Uterus (tissue), 4 donors: ENCODE results near the gene TMEM143. TPM values are rescaled to one million over a fixed set of nuclear protein-coding genes. Genes with fewer than 3 reads are reported as not detected.

Experiments
- DNase-seq, 2 donors: peaks; one replicate each; pipeline ENCODE4 v3.0.0-alpha.2; 2019 to 2020
- H3K27ac ChIP-seq, 2 donors: fragments of 200-600 bp; sonication (generic); 1 replicate in 1 of 2; 2 replicates in 1 of 2; pipeline ENCODE4 v1.5.1; 2016 to 2018
- H3K27me3 ChIP-seq, 2 donors: fragments of 200-600 bp; sonication (generic); one replicate each; pipeline ENCODE4 v1.5.1; 2018 to 2019; ENCODE audit warnings: control low read depth in 1 of 2
- H3K36me3 ChIP-seq, 2 donors: fragments of 200-600 bp; sonication (generic); one replicate each; pipeline ENCODE4 v1.5.1; 2019; ENCODE audit warnings: control low read depth in 1 of 2
- H3K4me1 ChIP-seq, 2 donors: fragments of 200-600 bp; sonication (generic); one replicate each; pipeline ENCODE4 v1.5.1; 2018 to 2019; ENCODE audit warnings: control low read depth in 1 of 2
- H3K4me3 ChIP-seq, 2 donors: fragments of 200-600 bp; sonication (generic); 1 replicate in 1 of 2; 2 replicates in 1 of 2; pipeline ENCODE4 v1.5.1; 2018 to 2019; ENCODE audit warnings: mild to moderate bottlenecking in 1 of 2
- H3K9me3 ChIP-seq, 2 donors: fragments of 200-600 bp; sonication (generic); one replicate each; pipeline ENCODE4 v1.5.1; 2019; ENCODE audit warnings: control low read depth in 1 of 2
- POLR2A ChIP-seq, 2 donors: fragments of 450-650 bp; IDR thresholded peaks; one replicate each; pipeline ENCODE4 v1.6.1; 2016; ENCODE audit warnings: antibody characterized with exemption in 2 of 2, mild to moderate bottlenecking in 1 of 2, moderate library complexity in 1 of 2
- intact Hi-C: fragments of 100-400 bp; cut with DNase I; formaldehyde crosslinking; loops from one replicate; pipeline ENCODE4 v1.15.1; 2023; ENCODE audit warnings: low total_unique reads
- total RNA-seq, 4 donors: library from RNA; depleted of rRNA in 3 of 4; stranded (reverse); fragments of >200 nt in 3 of 4; gene quantifications; one replicate each; pipeline versions ENCODE4 v1.1.0 to v1.2.4, GENCODE V29; 2014 to 2023
- TF ChIP-seq, protein P1 (sequence below), 4 experiments: fragments of 200-600 bp in 2 of 4; fragments of 450-650 bp in 2 of 4; sonication (generic) in 2 of 4; IDR thresholded peaks; one replicate each; pipeline ENCODE4 v1.5.1; 2016 to 2019; ENCODE audit warnings: antibody characterized with exemption in 4 of 4, mild to moderate bottlenecking in 2 of 4, moderate library complexity in 1 of 4
- donor health status: DM: yes; HTN: yes; CAD: no.

Gene TMEM143
- total RNA-seq, 4 donors from 2014 or later, result 0.88 to 6.7 (median 5.8) TPM

GRCh38 chr19:48371367-48371766, 7.6 kb upstream of the TMEM143 start:
- Histone ChIP-seq H3K36me3 (no peaks in the 10 kb centered on the region), H3K4me3 (no peak overlapping the region), H3K27ac (no peak overlapping the region), H3K9me3 (no peaks in the 10 kb centered on the region), H3K4me1 (no peaks in the 10 kb centered on the region), H3K27me3 (no peaks in the 10 kb centered on the region)
- no peak for TF ChIP-seq POLR2A (IDR thresholded peaks at IDR 0.05)
- TF ChIP-seq, protein P1, sequence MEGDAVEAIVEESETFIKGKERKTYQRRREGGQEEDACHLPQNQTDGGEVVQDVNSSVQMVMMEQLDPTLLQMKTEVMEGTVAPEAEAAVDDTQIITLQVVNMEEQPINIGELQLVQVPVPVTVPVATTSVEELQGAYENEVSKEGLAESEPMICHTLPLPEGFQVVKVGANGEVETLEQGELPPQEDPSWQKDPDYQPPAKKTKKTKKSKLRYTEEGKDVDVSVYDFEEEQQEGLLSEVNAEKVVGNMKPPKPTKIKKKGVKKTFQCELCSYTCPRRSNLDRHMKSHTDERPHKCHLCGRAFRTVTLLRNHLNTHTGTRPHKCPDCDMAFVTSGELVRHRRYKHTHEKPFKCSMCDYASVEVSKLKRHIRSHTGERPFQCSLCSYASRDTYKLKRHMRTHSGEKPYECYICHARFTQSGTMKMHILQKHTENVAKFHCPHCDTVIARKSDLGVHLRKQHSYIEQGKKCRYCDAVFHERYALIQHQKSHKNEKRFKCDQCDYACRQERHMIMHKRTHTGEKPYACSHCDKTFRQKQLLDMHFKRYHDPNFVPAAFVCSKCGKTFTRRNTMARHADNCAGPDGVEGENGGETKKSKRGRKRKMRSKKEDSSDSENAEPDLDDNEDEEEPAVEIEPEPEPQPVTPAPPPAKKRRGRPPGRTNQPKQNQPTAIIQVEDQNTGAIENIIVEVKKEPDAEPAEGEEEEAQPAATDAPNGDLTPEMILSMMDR (IDR thresholded peaks at IDR 0.05), result no peak
- no peak for DNase-seq
- intact Hi-C loops, result no loop called here

DNA sequence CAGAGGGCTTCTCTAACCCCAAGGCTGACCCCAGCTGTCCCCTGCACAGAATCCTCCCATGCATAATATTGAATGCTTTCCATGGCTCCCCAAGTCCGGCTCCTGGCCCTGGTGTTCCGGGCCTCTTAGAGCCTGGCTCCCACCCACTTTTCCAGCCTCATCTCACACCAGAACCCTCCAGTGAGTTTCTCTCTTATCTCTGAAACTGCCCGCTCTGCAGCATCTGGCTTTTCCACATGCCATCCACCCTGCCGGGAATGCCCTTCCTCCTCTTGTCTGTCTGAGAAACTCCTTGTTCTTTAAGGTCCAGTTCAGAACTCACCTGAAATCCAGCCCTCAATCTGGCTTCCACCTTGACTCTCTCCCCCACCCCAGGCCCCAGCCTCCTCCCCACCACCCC, 7.2 kb upstream of the TMEM143 start:
- intact Hi-C loops, result no loop called here
- TF ChIP-seq, protein P1 (IDR thresholded peaks at IDR 0.05), result no peak
- no peak for TF ChIP-seq POLR2A (IDR thresholded peaks at IDR 0.05)

GRCh38 chr19:48368936-48369335, 5.2 kb upstream of the TMEM143 start:
- no peaks in the 10 kb centered on the region for H3K36me3 ChIP-seq
- no peak overlapping the region for H3K4me3 ChIP-seq
- peaks cover 0 to 5% of the 10 kb centered on the region in 2 donors for H3K4me1 ChIP-seq
- TF ChIP-seq, protein P1 (IDR thresholded peaks at IDR 0.05), result no peak
- no peak for TF ChIP-seq POLR2A (IDR thresholded peaks at IDR 0.05)
- H3K27me3 ChIP-seq, result no peaks in the 10 kb centered on the region
- no peaks in the 10 kb centered on the region for H3K9me3 ChIP-seq
- DNase-seq, result no peak
- H3K27ac ChIP-seq, result no peak overlapping the region
- intact Hi-C loops, result no loop called here

More for the DNA sequence above, 7.2 kb upstream of the TMEM143 start:
- Histone ChIP-seq H3K9me3 (no peaks in the 10 kb centered on the region), H3K27ac (no peak overlapping the region), H3K36me3 (no peaks in the 10 kb centered on the region), H3K4me1 (no peaks in the 10 kb centered on the region), H3K27me3 (no peaks in the 10 kb centered on the region), H3K4me3 (no peak overlapping the region)
- DNase-seq, result no peak

DNA sequence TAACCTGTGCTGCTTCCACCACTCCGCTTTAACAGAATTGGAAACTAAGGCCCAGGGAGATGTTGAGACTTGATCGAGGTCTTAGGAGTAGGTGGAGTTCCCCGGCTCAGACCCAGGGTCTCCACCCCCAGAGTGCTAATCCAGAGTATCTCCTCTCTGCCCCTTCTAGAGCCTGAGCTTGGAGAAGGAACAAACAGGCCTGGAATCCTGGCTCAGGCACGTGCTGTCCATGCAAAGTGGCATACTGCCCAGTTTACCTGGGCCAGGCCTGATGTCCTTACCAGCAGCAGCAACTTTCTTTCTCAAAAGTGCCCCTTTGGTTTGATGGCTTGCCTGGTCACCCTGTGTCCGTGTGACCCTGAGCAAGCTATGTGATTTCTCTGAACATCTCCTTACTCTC, 4.1 kb upstream of the TMEM143 start:
- TF ChIP-seq POLR2A (IDR thresholded peaks at IDR 0.05), result no peak
- TF ChIP-seq, protein P1 (IDR thresholded peaks at IDR 0.05), result no peak
- Histone ChIP-seq H3K27ac (no peak overlapping the region), H3K4me1 (peaks cover 0 to 5% of the 10 kb centered on the region in 2 donors), H3K9me3 (no peaks in the 10 kb centered on the region), H3K27me3 (no peaks in the 10 kb centered on the region), H3K4me3 (no peak overlapping the region), H3K36me3 (no peaks in the 10 kb centered on the region)
- intact Hi-C loops, result no loop called here
- no peak for DNase-seq

DNA sequence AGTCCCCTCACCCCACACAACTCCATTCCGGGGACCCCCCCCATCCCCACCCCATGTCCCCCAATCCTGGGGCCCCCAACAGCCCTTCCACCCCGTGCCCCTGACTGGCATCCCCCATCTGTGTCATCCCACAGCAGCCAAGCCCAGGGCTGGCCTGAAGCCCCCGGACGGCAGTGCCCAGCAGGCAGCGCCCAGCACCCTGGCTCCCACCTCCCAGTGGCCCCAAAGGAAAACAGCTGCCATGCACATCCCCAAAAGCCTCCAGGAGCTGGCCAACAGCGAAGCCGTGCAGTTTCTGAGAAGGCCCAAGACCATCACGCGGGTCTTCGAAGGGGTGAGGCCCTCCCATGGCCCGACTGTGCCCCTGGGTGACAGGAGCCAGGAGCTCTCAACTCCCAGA, 1.9 kb upstream of the TMEM143 start:
- intact Hi-C loops, result no loop called here
- H3K27me3 ChIP-seq, result no peaks in the 10 kb centered on the region
- no peak overlapping the region for H3K27ac ChIP-seq
- no peaks in the 10 kb centered on the region for H3K9me3 ChIP-seq
- TF ChIP-seq, protein P1 (IDR thresholded peaks at IDR 0.05), result no peak
- no peak for TF ChIP-seq POLR2A (IDR thresholded peaks at IDR 0.05)
- H3K4me3 ChIP-seq, result no peak overlapping the region
- no peaks in the 10 kb centered on the region for H3K36me3 ChIP-seq
- DNase-seq, result peak in 1 of 2 donors; percentile 22
- peaks cover 0 to 5% of the 10 kb centered on the region in 2 donors for H3K4me1 ChIP-seq
